Stimulated activated CD8-positive, alpha-beta memory T cell treated with anti-CD3 and anti-CD28 coated beads, Interleukin-15, amount 100 ng/mL, for 1 hour (primary cell): ENCODE measurements around the gene PTPRK.

Source experiments
- DNase-seq: peaks from one replicate; pipeline ENCODE4 v3.0.0-alpha.2; 2020; ENCODE audit warnings: low read depth

Gene PTPRK

GRCh38 chr6:128246472-128247260, 273.7 kb downstream of the PTPRK start:
- DNase-seq, result no peak

DNA sequence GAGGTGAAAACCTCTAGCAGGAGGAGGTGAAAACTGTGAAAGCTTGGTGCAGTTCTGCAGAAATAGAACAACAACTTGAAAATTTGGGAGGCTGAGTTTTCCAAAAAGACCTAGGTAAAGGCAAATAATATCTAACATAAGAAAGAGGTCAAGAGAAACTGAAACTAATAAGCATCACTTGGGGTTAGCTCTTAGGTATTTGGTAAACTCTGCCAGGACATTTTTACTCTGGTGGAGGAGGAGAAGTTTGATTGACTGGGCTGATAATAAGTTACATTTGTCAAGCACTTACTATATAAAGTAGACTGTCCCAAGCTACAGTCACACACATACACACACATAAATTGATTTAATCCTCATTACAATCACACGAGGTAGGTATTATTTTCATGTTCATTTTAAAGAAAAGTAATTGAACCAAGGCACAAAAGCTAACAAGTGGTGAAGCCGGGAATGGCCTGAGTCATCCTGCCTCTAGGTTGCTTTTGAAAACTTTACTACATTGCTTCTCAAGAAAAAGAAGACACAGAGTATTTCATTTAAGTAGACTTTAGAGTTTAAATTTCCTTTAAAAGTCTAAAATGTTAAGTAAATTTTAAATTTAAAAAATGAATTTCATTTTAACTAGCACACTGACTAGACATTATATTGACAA, 275.5 kb downstream of the PTPRK start:
- DNase-seq, result no peak

GRCh38 chr6:128242765-128243403, 277.5 kb downstream of the PTPRK start:
- no peak for DNase-seq

GRCh38 chr6:128241216-128241615, 279.2 kb downstream of the PTPRK start:
- DNase-seq, result no peak

DNA sequence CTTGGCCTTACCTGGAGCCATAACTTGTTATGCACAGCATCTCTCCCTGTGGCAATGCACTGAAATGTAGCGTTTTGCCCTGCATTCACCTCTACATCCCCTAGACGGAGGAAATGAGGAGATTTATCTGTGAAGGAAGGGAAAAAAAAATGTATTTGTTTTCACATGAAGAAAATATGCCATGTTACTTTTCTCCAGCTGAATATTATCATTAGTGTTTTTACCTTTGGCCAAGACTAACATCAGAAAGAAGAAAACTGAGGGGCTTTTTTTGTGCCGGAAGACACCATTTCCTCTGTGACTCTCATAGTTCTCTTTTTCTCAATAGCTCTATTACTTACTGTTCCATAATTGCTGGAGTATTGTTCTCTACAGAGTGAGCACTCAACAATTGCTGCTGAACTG, 280.4 kb downstream of the PTPRK start:
- no peak for DNase-seq

DNA sequence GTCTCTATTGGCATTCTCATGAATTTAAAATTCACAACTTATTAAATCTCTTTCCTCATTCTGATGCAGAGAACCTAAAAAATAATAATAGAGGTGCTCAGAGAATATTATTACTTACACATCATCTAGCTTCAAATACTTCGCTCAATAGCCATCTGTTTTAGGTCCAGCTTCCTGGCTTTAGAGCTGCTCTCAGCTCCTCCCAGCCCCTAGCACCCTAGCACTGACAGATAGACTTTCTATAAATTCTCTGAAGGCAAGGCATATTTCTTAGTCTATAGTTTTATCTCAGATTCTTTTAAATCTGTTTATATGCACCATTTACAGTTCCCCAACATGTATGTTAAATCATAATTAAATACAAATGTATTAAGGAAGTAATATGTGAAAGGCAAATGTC, 281.3 kb downstream of the PTPRK start:
- no peak for DNase-seq

- no peak for DNase-seq
Observed at GRCh38 chr6:128238225-128238624, 282.2 kb downstream of the PTPRK start.

DNA sequence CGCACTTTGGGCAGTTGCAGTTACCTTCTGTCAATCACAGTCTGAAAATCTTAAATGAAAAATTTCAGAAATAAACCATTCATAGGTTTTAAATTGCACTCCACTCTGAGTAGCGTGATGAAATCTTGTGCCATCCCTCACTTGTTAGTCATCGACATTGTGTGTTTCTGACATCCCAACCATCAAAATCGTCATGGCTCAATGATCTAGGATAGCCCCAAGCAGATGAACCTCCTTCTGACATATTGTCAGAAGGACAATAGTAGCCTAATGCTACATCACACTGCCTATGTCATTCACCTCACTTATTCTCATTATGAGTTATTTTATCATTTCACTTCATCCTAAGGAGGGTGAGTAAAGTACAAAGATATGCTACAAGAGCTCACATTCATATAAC, 284.8 kb downstream of the PTPRK start:
- no peak for DNase-seq

DNA sequence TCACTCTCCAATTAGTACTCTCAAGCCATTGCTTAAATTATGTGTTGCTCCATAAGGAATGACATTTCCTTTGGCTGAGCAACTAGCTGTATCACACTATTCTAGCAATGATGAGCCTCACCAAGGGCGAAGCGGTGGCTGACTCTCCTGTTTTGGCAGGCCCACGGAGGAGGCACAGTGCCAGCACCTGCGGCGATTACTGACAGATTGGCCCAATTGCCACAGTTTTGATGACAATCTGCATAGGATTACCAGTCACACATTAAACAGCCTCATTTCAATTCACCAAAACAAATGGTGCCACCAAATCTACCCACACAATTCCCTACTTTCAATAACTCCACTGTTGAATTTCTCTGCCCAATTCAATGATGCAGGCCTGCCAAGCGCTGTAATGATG, 286.9 kb downstream of the PTPRK start:
- no peak for DNase-seq

DNA sequence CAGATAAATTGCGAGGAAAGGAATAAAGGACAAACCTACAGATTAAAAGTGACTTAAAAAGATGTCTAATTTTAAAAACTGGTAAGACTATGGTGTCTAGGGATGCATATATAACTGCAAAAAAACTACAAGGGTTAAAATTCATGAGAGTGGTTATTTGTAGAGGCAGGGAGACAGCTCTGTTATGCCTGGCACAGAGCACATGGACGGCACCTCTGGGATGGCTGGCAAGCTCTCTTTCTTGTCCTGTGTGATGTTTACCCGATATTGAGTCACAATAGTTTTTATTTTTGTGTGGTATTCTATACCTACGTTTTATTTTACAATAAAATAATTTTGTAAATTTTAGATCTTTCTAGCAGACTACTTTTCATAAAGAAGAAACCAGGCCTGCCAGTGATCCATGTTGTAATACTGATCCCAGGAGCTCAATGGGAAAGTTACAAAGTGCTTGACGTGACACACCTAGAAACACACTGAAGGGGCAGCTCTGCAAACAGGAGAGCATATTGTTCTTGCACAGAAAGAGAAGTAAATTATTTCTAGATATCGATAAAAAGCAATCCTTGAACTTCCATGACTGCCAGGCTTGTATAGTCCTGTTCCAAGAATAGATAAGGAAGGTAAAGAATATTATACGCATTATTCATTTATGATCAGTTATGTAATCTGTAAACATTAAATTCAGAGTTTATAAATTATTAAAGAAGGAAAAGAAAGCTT, 290.0 kb downstream of the PTPRK start:
- no peak for DNase-seq

- DNase-seq, result no peak
Observed at GRCh38 chr6:128225612-128226011, 294.8 kb downstream of the PTPRK start.

- no peak for DNase-seq
Observed at GRCh38 chr6:128216917-128217316, 303.5 kb downstream of the PTPRK start.

DNA sequence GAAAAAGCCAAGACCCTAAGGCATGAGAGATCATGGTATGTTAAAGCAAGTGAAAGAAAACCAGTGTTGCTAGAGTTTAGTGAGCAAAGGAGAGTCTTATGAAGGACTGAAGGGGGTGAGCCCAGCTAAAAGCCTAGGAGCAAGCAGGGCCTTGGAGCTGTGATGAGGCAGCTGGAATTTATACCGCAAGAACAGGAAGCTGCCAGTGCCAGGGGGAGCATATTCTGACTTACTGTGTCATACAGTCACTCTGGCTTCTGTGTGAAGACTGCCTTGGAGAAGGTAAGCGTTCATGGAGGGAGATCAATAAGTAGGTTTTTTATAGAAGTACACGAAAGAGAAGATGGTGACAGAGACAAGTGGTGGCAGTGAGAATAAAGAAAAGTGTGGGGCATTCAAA, 310.6 kb downstream of the PTPRK start:
- DNase-seq, result no peak

DNA sequence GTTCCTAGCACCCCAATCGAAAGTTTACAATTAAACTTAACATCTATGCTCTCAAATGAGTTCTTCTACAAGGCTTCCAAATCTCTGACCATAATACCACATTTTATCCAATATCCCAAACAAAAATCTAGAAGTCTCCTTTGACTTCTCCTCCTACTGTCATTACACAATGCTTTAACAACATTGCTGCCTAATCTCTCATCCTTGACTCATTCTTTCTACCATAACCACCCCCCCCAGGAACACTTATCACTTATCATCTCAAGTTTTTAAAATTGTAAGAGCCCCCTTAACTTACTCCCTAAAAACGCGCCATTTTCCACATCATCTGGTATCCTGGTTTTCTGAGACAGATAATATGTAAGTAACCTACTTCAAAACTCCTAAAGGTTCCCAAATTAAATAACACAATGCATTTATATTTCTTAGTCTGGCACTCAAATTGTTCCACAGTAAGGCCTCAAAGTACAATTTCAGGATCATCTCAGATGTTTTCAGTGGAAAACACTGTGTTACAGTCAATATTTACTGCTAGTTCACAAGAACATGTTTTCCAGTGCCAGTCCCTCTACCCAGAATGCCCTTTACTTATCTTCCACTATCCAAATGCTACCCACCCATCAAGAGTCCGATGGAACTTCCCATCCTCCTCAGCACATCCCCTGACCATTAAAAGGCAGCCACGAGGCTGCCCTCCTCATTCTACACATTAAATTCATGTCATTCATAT, 311.4 kb downstream of the PTPRK start:
- DNase-seq, result no peak

- no peak for DNase-seq
Observed at GRCh38 chr6:128208078-128208477, 312.3 kb downstream of the PTPRK start.

DNA sequence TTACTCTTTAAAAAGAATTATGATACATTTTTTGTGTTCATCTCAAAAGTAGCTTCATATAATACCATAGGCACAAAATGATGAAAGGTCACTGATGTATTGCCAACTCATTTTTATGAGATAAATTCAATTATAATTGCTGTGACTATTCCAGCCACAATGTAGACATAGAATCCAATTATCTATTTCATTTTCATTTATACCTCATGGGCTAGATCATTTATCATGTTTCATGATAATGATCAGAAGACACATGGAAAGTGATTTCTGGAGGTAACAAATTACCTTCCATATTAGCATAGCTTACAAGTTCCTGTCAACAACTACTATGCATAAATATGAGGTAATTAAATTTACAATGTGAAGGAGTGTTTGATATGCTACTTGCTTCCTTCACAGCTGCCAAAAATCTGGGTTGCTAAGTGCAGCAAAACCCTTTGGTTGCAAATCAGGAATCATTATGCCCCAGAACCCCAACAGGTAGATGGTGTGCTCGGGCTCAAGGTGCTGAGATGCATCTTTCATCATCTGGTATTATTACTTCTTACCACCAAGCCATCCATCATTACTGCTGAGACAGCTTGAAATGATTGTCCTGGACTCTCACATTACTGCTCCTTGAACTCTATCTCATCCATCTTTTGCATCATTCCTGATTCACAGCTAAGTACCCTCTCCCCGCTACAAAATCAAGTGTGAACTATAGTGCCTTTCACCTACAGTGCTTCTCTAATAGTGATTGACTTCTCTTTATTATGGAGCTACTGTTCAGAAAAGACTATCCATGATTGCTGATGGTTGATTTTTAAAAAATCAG, 313.6 kb downstream of the PTPRK start:
- DNase-seq, result no peak

DNA sequence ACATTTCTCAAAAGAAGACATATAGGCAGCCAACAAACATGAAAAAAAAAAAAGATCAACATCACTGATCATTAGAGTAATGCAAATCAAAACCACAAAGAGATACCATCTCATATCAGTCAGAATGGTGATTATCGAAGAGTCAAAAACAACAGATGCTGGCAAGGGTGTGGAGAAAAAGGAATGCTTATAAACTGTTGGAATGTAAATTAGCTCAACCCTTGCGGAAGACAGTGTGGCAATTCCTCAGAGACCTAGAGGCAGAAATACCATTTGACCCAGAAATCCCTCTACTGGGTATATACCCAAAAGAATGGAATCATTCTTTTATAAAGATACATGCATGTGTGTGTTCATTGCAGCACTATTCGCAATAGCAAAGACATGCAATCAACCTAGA, 315.8 kb downstream of the PTPRK start:
- DNase-seq, result no peak

DNA sequence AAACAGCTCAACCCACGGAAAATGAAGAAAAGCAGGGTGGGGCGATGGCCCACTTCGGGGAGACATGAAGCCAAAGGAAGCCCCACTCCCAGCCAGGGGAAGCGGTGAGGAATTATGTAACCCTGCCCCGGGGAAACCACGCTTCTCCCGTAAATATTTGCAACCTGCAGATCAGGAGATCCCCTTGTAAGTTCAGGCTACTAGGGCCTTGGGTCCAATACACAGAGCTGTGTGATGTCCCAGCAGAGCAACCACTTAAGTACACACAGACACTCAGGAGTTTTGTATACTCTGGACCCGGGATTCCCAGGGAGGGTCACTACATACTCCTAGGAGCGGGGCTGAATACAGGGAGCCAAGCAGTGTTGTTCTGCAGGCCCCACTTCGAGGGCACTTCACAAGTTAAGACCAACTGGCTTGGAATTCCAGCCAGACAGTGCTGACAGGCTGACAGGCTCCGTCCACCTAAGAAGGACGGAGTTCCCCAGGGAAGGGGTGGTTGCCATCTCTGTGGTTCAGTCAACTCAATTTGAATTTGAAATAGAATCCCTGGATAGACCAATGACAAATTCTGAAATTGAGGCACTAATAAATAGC, 318.1 kb downstream of the PTPRK start:
- DNase-seq, result no peak

GRCh38 chr6:128200789-128201188, 319.6 kb downstream of the PTPRK start:
- no peak for DNase-seq

GRCh38 chr6:128199461-128199860, 320.9 kb downstream of the PTPRK start:
- DNase-seq, result no peak

GRCh38 chr6:128192972-128193371, 327.4 kb downstream of the PTPRK start:
- DNase-seq, result no peak
